Left ventricle myocardium superior (tissue), 1 donor: ENCODE measurements around the gene ZNF555. TPM values are rescaled to one million over a fixed set of nuclear protein-coding genes. Genes with fewer than 3 reads are reported as not detected.
A peak's percentile ranks its signal among the peaks of the same experiment; 100 is the strongest.

Experiments used
- ATAC-seq: fragments of 200-7000 bp; cut with Tn5 transposase; one replicate; pipeline ENCODE4 v1.9.1; 2020; ENCODE audit warnings: mild to moderate bottlenecking, moderate library complexity
- DNase-seq: peaks from one replicate; pipeline ENCODE4 v3.0.0-alpha.2; 2020
- intact Hi-C: fragments of 100-400 bp; cut with micrococcal nuclease; formaldehyde crosslinking; loops from one replicate; pipeline ENCODE4 v1.11.0; 2022
- total RNA-seq: library from RNA; stranded (reverse); fragmentation: NEBNext Ultra II Directional; extraction: Animal tissue kit (Norgen Biotek cat#: 25700); gene quantifications from one replicate; pipeline ENCODE4 v1.2.1, GENCODE V29; 2021
- donor health status: DM: no; HTN: yes; CAD: no; lungs with severe emphysema.

ZNF555 gene
- total RNA-seq, 1 donor from 2014 or later, result 9.6 TPM

DNA sequence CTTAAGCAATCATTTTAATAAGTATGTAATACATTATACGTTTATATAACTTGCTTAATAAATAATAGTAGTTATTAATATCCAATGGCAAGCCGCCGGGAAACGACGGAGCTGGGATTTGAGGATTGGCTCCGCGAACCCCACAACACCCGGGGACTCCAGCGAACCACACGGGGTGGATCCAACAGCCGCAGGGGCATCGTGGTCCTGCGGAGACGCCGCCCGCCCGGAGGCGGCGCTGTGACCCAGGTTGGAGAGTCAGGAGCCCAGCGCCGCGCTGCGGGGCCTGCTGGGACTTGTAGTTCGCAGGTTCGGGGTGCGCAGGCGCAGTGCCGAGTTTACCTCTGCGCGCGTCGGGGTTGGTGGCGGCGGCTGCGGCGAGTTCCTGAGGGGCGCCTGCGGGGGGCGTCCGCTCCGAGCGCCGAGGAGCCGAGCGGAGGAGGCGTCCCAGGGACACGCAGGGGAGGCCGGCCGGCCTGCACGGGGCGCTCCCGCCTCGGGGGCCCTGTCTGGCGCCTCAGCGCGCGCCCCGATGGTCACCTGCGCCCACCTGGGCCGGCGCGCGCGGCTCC lies 21.6 kb upstream of the ZNF555 start, which contains the start of gene ZNF554:
TSS of gene ZNF554 (plus strand) at position 329 of the 572 bp plus-strand sequence. CDS start at position 533, 204 bp downstream.
- peak; percentile 100 for DNase-seq
- intact Hi-C loops, result no loop called here
- peak; percentile 97 for ATAC-seq

DNA sequence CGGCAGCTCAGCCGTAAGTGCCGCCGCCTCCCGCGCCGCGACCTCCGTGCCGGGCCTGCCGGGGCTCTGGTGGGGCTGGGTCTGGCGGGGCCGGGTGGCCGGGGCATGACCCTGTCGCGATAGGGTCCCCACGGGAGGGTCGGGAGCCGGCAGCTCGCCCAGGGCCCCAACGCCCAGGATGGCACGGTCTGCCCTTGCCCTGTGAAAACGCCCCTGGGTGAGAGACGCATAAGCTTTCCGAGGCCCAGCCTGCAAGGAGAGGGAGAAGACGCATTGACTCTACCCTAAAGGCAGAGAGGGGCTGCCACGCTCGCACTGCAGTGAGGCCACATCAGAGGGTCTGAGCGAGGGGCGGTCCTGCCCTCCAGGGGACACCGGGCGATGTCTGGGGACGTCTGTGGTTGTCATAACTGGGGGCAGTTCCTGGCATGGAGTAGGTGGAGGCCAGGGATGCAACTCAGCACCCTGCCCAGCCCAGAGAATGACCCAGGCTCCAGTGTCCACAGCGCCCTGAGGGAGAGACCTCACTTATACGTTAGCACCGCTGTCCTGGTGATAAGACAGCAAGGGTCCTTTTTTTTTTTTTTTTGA lies 21.1 kb upstream of the ZNF555 start:
- DNase-seq (no peak), ATAC-seq (peak; percentile 2)
- intact Hi-C loops, result no loop called here

DNA sequence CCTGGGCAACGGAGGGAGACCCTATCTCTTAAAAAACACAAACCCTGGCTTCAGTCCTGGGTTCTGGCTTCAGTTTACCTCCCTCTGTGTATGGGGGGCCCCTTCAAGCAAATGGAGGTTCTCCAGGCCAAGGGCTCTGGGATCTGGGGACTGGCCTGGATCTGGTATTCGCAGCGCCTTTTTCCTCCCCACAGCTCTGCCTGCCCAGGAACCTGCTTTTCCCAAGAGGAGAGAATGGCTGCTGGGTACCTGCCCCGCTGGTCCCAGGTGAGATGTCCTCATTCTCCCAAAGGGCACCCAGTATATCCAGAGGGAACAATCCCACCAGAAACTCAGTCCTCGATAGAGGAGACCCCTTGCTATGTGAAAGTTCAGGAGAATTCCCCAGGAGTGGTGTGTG lies 18.4 kb upstream of the ZNF555 start:
- ATAC-seq, result no peak
- intact Hi-C loops, result no loop called here
- DNase-seq, result no peak

DNA sequence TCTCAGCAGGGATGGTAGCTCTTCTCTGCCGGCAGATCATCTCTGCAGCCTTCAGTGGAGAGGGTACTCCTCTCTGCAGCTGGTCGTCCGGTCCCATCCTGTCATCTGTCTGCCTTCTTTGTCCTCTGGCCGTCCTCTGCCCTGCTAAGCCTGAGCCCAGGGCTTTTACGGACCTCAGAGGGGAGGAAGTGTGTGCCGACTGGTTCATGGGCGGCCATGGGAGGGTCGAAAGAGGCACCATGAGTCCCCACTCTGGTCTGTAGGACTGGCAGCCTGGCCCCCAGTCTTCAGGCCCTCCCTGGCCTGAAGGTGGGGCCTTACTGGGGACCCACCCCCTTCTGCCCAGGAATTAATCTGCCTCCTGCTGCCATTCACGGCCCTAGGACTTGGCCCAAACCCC lies 17.6 kb upstream of the ZNF555 start:
- intact Hi-C loops, result no loop called here
- ATAC-seq, result no peak
- no peak for DNase-seq

DNA sequence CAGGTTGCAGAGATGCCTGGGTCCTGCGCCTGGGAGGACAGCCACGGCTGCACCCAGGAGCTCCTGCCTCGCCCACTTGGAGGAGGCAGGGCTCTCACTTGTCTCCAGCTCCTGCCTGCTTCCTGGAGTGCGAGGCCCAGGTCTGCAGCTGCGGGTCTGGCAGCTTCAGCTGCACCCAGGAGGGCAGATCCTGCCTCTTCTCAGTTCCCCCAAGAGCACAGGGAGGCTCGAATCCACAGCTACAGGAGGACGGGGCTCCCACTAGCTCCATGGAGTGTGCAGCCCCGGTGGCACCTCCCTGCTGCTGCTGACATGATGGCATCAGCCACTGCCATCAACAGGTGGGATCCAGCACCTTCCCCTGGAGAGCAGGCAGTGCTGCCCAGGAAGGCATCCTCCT lies 17.1 kb upstream of the ZNF555 start:
- intact Hi-C loops, result no loop called here
- no peak for DNase-seq
- no peak for ATAC-seq

DNA sequence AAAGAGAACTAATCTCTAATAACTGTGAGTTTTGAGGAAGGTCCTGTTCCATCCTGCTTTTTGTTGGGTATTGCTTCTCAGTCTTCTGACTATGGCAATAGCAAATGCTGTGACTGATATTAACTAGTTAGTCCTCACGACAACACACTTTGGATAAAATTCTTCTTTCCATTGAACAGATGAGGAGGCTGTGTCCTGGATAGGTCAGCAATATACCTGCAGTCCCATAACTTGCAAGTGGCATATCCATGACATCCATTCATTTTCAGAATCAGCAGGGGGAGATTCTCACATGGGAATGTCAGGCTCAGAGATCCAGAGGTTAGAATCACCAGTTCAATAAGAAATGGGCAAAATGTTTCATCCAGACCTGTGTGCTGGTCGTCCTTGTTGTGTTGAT lies 14.3 kb upstream of the ZNF555 start:
- DNase-seq, result no peak
- intact Hi-C loops, result no loop called here
- ATAC-seq, result no peak

DNA sequence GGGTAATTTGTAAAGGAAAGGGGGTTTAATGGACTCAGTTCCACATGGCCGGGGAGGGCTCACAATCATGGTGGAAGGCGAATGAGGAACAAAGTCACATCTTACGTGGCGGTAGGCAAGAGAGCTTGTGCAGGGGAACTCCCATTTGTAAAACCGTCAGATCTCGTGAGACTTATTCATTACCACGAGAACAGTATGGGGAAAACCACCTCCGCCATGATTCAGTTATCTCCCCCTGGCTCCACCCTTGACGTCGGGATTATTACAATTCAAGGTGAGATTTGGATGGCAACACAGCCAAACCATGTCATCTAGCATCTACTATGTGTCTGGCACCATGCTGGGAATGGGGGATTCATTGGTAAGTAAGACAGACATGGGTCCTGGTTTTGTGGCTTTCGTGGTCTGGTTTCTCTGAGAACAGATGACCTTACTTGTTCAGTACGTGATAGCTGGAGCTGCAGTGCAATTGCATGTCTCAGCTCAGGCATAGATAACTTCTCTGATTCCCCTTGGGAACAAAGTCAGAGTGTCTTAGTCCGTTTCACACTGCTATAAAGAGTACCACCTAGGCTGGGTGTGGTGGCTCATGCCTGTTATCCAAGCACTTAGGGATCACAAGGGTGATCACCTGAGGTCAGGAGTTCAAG lies 13.3 kb upstream of the ZNF555 start:
- DNase-seq, result no peak
- no peak for ATAC-seq
- intact Hi-C loops, result no loop called here

DNA sequence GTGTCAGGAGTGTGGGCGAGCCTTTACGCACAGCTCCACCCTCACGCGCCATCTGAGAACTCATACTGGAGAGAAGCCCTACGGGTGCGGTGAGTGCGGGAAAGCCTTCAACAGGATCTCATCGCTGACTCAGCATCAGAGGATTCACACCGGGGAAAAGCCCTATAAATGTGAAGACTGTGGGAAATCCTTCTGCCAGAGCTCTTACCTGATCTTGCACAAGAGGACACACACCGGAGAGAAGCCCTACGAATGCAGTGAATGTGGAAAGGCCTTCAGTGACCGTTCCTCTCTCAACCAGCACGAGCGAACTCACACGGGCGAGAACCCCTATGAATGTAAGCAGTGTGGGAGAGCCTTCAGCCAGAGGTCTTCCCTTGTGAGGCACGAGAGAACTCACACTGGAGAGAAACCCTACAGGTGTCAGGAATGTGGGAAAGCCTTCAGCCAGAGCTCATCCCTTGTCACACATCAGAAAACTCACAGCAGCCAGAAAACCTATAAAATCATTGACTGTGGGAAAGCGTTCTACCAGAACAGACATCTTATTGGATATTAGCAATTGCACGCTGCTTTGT lies 6.9 kb upstream of the ZNF555 start:
- no peak for DNase-seq
- intact Hi-C loops, result no loop called here
- no peak for ATAC-seq

DNA sequence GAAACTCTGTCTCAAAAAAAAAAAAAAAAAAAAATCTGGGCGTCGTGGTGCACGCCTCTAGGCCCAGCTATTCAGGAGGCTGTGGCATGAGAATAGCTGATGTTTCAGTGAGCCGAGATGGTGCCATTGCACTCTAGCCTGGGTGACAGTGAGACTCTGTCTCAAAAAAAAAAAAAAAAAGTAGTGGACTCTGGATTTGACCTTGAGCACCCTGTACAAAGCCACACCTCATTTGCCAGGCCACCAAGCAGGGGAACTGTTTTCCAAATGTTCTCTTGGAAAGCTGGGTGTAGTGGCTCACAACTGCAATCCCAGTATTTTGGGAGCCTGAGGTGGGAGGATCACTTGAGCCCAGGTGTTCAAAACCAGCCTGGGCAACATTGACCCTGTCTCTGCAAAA lies 3.8 kb upstream of the ZNF555 start:
- no peak for DNase-seq
- ATAC-seq, result no peak
- intact Hi-C loops, result no loop called here

DNA sequence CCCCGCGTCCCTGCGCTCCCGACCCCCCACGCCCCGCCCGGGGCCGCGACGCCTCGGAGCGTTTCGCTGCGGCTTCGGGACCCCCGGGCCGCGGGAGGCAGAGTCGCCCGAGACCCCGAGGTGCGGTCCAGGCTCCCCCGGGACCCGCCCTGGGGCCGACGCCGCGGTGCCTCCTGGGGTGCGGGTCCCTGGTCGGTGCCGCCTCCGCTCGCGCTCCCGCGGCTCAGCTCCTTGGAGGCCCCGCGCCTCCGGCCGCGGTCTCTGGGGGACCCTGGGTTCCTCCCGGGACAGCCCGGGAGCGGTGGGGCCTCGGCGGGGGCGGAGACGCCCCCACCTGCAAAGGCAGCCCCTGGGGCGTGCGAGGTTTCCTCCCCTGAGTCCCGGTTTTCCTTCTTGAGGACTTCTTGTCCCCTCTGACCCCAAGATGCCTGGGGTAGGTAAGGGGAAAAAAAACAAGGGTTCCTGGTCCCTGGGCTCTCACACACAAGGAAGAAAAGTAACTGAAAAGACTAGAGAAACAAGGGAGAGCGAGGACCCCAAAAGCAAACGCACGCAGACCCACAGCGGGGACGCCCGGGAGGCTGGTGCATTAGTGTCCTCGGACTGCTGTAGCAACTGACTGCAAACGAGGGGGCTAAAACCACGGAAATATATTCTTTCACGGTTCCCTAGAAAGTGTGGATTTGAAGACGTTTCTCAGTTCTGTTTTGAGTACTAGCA lies 740 bp downstream of the ZNF555 start:
- DNase-seq, result peak; percentile 44
- no peak for ATAC-seq
- intact Hi-C loops, result no loop called here

DNA sequence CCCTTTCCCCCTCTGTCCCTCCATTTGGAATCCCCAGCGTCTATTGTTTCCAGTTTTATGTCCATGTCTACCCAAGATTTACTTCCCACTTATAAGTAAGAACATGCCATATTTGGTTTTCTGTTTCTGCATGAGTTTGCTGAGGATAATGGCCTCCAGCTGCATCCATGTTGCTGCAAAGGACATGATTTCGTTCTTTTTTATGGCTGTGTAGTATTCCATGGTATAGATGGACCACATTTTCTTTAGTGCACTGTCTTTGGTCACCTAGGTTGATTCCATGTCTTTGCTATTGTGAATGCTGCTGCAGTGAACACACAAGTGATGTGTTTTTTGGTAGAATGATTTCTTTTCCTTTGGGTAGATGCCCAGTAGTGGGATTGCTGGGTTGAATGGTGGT lies 3.8 kb downstream of the ZNF555 start:
- intact Hi-C loops, result no loop called here
- no peak for DNase-seq
- no peak for ATAC-seq

DNA sequence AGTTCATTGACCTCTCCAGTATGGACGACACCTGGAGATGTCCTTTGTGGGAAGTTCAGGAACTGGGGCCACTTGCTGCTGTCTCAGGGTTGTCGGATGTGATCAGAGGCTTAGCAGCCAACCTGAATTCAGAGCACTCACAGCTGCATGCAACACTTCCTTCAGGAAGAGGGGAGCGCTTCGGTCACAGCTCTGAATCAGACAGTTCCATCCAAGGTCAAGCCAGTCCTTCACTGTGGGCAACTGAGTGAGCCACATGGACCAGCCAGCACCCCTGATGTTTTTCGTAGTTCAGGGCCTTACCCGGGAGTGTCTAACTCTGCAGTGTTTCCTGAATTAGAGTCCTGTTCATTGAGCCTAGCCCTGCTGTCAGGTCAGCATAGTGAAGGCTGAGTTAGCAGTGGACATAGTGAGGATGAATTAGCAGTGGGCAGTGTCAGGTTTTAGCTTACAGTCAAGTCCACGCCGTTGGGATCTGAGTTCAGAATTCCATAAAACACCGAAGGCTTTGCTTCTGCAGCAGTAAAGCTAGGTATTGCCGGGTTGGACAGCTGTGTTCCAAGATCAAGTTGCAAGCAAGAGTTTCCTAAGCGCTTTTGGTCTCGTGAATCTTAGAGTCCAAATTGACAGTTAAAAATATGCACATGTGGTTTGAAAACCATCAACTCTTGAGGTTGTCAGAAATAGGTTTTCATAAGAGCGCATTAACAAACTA lies 5.1 kb downstream of the ZNF555 start:
- DNase-seq (no peak), ATAC-seq (no peak)
- intact Hi-C loops, result no loop called here

DNA sequence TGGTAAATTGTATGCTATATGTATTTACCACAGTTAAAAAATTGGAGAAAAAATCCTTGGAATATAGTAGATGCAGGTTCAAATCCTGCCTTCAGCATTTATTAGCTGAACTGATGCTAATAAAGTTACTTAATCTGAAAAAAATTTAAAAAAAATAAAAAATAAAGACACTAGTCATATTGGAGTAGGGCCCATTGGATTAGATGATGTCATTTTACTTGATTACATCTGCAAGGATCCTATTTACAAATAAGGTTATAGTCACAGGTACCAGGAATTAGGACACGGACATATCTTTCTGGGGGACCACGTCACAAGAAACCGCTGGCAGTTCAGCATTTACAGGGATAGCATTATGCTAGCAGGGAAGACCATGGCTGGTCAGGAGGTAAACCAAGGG lies 6.2 kb downstream of the ZNF555 start:
- DNase-seq (no peak), ATAC-seq (no peak)
- intact Hi-C loops, result no loop called here

DNA sequence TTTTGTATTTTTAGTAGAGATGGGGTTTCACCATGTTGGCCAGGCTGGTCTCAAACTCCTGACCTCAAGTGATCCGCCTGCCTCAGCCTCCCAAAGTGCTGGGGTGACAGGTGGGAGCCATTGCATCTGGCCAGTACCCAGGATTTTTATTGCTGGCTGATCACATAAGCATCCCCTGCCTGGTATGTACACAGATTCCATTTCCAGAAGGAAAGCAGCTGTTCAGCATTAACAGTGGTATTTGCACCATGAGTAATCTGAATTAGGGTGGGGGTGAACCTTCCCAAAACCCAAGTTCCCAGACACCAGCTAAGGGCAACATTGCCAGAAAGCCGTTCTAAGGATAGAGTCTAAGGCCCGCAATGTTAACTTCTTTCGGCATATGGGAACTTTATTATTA lies 7.3 kb downstream of the ZNF555 start:
- DNase-seq (no peak), ATAC-seq (no peak)
- intact Hi-C loops, result no loop called here

DNA sequence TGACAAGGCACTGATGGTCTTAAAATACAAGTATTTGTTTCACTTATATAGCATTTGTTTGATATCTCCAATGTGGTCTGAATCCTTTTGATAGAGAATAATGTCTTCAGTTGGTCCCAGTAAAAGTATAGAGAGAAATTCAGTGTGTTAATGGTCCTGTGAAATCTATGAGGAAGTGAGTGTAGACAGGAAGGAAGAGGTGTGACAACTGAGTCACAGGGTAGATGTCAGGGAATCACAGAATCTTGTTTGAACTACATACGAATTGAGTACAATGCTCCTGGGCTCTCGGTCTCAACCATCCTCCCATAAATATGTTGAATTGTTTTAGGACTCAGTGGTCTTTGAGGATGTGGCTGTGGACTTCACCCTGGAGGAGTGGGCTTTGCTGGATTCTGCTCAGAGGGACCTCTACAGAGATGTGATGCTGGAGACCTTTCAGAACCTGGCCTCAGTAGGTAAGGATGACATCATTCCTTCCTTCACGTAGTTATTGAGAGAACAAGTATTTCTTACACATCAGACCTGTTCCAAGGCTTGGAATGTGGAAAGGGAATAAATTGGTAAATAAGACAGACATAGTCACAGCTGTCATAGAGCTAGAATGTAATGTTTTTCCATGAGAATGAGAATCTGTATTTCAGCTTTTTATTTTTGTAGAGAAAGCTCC lies 9.1 kb downstream of the ZNF555 start:
- no peak for DNase-seq
- intact Hi-C loops, result no loop called here
- no peak for ATAC-seq

DNA sequence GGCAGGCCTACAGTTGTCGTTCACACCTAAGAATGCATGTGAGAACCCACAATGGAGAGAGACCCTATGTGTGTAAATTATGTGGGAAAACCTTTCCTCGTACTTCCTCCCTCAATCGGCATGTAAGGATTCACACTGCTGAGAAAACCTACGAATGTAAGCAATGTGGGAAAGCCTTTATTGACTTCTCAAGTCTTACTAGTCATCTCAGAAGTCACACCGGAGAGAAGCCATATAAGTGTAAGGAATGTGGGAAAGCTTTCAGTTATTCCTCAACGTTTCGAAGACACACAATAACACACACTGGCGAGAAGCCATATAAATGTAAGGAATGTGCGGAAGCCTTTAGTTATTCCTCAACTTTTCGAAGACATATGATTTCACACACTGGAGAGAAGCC lies 11.3 kb downstream of the ZNF555 start:
- intact Hi-C loops, result no loop called here
- ATAC-seq (no peak), DNase-seq (no peak)

DNA sequence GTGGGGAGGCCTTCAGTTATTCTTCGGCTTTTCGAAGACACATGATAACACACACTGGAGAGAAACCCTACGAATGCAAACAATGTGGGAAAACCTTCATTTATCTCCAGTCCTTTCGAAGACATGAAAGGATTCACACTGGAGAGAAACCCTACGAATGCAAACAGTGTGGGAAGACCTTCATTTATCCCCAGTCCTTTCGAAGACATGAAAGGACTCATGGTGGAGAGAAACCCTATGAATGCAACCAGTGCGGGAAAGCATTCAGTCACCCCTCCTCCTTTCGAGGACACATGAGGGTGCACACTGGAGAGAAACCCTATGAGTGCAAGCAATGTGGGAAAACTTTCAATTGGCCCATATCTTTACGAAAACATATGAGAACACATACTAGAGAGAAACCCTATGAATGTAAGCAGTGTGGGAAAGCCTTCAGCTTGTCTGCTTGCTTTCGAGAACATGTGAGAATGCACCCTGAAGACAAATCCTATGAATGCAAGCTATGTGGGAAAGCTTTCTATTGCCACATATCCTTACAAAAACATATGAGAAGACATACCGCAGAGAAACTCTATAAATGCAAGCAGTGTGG lies 11.8 kb downstream of the ZNF555 start:
- intact Hi-C loops, result no loop called here
- ATAC-seq (no peak), DNase-seq (no peak)

DNA sequence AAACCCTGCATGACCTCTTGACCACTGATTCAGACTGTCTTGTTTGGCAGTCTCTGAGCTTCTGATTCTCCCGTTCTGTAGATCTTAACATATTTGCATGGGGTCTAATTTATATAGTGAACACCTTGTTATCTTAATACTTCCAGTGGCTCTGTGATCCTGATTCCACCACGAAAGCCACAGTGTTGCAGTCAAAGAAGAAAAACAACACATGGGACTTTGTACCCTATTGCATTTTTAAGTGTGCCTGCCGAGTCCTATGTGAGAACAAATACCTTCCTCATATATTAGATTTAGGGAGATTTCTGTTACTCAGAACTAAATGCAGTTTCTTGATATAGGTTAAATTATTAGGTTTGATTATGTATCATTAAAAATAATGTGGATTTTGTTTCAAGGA lies 13.6 kb downstream of the ZNF555 start:
- intact Hi-C loops, result no loop called here
- no peak for ATAC-seq
- DNase-seq, result no peak
